ENCODE results near the gene ELAPOR2.

Gene ELAPOR2

DNA sequence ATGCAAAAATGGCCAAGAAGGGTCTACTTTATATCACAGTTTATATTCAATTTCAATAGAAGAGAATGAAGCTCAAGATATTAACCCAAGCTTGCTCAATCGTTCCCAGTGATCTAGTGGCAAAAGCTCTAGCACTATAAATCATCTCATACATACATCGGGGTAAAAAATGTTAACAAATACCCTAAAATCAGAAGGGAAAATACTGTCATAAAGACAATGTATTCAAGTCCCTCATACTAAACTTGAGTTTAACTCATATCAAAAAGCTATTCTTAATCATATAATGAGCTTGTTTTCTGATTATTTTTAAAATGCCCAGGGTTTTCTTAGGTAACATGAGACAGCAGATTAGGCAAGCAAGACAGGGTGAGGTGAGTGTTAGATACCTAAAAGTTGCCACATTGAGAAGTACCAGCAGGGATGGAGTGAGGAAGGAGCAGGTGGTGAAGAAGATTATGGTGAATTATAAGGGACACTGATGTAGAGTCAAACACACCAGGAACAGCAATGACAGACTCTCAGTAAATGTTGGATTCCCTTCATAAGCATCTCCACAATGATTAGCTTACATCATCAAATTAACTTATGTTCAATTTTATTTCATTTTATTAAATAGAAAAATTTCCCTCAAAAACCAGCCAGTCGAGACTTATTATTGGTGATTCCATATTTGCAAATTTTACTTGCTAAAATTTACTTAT lies 46.2 kb downstream of the ELAPOR2 start:
- no peak for TF ChIP-seq EZH2 (optimal IDR thresholded peaks at IDR 0.05; ENCODE audit: low read depth, low read length)
- TF ChIP-seq, protein P1, sequence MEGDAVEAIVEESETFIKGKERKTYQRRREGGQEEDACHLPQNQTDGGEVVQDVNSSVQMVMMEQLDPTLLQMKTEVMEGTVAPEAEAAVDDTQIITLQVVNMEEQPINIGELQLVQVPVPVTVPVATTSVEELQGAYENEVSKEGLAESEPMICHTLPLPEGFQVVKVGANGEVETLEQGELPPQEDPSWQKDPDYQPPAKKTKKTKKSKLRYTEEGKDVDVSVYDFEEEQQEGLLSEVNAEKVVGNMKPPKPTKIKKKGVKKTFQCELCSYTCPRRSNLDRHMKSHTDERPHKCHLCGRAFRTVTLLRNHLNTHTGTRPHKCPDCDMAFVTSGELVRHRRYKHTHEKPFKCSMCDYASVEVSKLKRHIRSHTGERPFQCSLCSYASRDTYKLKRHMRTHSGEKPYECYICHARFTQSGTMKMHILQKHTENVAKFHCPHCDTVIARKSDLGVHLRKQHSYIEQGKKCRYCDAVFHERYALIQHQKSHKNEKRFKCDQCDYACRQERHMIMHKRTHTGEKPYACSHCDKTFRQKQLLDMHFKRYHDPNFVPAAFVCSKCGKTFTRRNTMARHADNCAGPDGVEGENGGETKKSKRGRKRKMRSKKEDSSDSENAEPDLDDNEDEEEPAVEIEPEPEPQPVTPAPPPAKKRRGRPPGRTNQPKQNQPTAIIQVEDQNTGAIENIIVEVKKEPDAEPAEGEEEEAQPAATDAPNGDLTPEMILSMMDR (IDR thresholded peaks at IDR 0.05; ENCODE audit: low read length): no peak
- TF ChIP-seq EZH2phosphoT487 (IDR thresholded peaks at IDR 0.05; ENCODE audit: low read length): no peak
- H3K9ac ChIP-seq (ENCODE audit: low read length): no peak overlapping the region
- H3K79me2 ChIP-seq (ENCODE audit: low read length): no peaks in the 10 kb centered on the region
- H3K27me3 ChIP-seq (replicated peaks; ENCODE audit: insufficient read depth, low read length): no peaks in the 10 kb centered on the region
- H3K36me3 ChIP-seq (replicated peaks; ENCODE audit: insufficient read depth, low read length): no peaks in the 10 kb centered on the region
- no peak overlapping the region for H3K27ac ChIP-seq (ENCODE audit: low read length)
- H3K4me2 ChIP-seq (ENCODE audit: low read depth, low read length): no peak overlapping the region
- H2AFZ ChIP-seq (ENCODE audit: low read length): no peak overlapping the region
- no peak for DNase-seq
- no peaks in the 10 kb centered on the region for H3K9me3 ChIP-seq (replicated peaks; ENCODE audit: insufficient read depth, low read length)
- H3K9me2 ChIP-seq (replicated peaks; ENCODE audit: insufficient read depth, low read length): no peaks in the 10 kb centered on the region
- H3F3A ChIP-seq (ENCODE audit: insufficient read depth, low read length): peaks cover 12% of the 10 kb centered on the region; the same call in 1 of the 2 replicates
- H3K4me1 ChIP-seq (ENCODE audit: low read length): peaks cover 7% of the 10 kb centered on the region; the same call in 1 of the 2 replicates
- H4K20me1 ChIP-seq (ENCODE audit: insufficient read depth, low read length): no peaks in the 10 kb centered on the region
- H3K4me3 ChIP-seq (ENCODE audit: low read length): no peak overlapping the region
